Left colon (tissue), 2 donors: ENCODE measurements around the gene COQ5. TPM values are rescaled to one million over a fixed set of nuclear protein-coding genes. Genes with fewer than 3 reads are reported as not detected.

Experiments
- ATAC-seq: fragments of 200-7000 bp; cut with Tn5 transposase; one replicate; pipeline ENCODE4 v1.9.1; 2020; ENCODE audit warnings: mild to moderate bottlenecking, moderate library complexity
- DNase-seq, 2 donors: peaks; one replicate each; pipeline ENCODE4 v3.0.0-alpha.2; 2020
- intact Hi-C, 2 donors: fragments of 100-400 bp; cut with DNase I in 1 of 2; cut with micrococcal nuclease in 1 of 2; formaldehyde crosslinking; loops; one replicate each; pipeline versions ENCODE4 v1.11.2 to v1.14.0; 2022; cut with DNase I, micrococcal nuclease
- total RNA-seq, 2 donors: library from RNA; stranded (reverse); fragmentation: NEBNext Ultra II Directional; extraction: Animal tissue kit (Norgen Biotek cat#: 25700); gene quantifications; one replicate each; pipeline ENCODE4 v1.2.1, GENCODE V29; 2021
- donor health status: DM: no; HTN: no; CAD: no.
- donor health status: DM: yes; HTN: yes; CAD: no.

COQ5 gene
- total RNA-seq, 2 donors from 2014 or later, result 31.2 to 35.1 TPM

- no peak for ATAC-seq
- DNase-seq, result peak in 1 of 2 donors; percentile 40
These were observed 62.2 kb downstream of the COQ5 start for GRCh38 chr12:120466560-120467315.

GRCh38 chr12:120465756-120466155 is 63.2 kb downstream of the COQ5 start:
- DNase-seq (no peak), ATAC-seq (no peak)
- intact Hi-C loops, result no loop called here

More at GRCh38 chr12:120466560-120467315, 62.2 kb downstream of the COQ5 start:
- intact Hi-C loops, result no loop called here

- DNase-seq, result no peak
- intact Hi-C loops, result no loop called here
- no peak for ATAC-seq
These were observed 65.2 kb downstream of the COQ5 start for GRCh38 chr12:120463712-120464111.

- DNase-seq, result no peak
- no peak for ATAC-seq
- intact Hi-C loops, result no loop called here
These were observed 66.8 kb downstream of the COQ5 start for GRCh38 chr12:120462099-120462640.

GRCh38 chr12:120460157-120460556 is 68.8 kb downstream of the COQ5 start:
- DNase-seq (no peak), ATAC-seq (no peak)
- intact Hi-C loops, result no loop called here

GRCh38 chr12:120457133-120457532 is 71.8 kb downstream of the COQ5 start:
- peak; percentile 15 for ATAC-seq
- no peak for DNase-seq
- intact Hi-C loops, result no loop called here

- intact Hi-C loops, result no loop called here
- ATAC-seq (no peak), DNase-seq (no peak)
These were observed 73.7 kb downstream of the COQ5 start for GRCh38 chr12:120455302-120455701.

- intact Hi-C loops, result no loop called here
- DNase-seq (no peak), ATAC-seq (peak; percentile 77)
These were observed 75.0 kb downstream of the COQ5 start for GRCh38 chr12:120453977-120454376.

Other genes starting within 250 kb of the COQ5 start
- gene RNU4-2, start 237.3 kb downstream of the COQ5 start, total RNA-seq, result 1,000 to 10,000 TPM; 7,104 to 9,174 TPM
- gene RNU4-1, start 235.9 kb downstream of the COQ5 start, total RNA-seq, result 1,000 to 10,000 TPM; 2,546 to 2,662 TPM
- gene SIRT4, start 226.8 kb downstream of the COQ5 start, total RNA-seq, result 1 to 10 TPM; 1.2 to 1.3 TPM
- not detected for gene PLA2G1B, start 201.4 kb downstream of the COQ5 start, total RNA-seq
- gene MSI1, start 160.0 kb downstream of the COQ5 start, total RNA-seq, result 1 to 10 TPM; 3.4 to 7.4 TPM
- gene COX6A1, start 91.0 kb downstream of the COQ5 start, total RNA-seq, result 1,000 to 10,000 TPM in 1 of 2 donors, 100 to 1,000 TPM in 1; 936 to 1,140 TPM
- gene TRIAP1, start 82.8 kb downstream of the COQ5 start, total RNA-seq, result 10 to 100 TPM; 14.1 to 20.1 TPM
- 10 to 100 TPM; 18.9 to 32.7 TPM for gene GATC, start 82.7 kb downstream of the COQ5 start, total RNA-seq
- gene SRSF9, start 59.4 kb downstream of the COQ5 start, total RNA-seq, result 100 to 1,000 TPM; 135 to 143 TPM
- gene DYNLL1, start 33.0 kb downstream of the COQ5 start, total RNA-seq, result 100 to 1,000 TPM; 338 to 371 TPM
- gene RNF10, start 5.2 kb upstream of the COQ5 start, total RNA-seq, result 100 to 1,000 TPM; 211 to 223 TPM
- 10 to 100 TPM; 28.5 to 34.5 TPM for gene POP5, start 52.2 kb upstream of the COQ5 start, total RNA-seq
- gene CABP1, start 111.5 kb upstream of the COQ5 start, total RNA-seq, result 1 to 10 TPM; 1.2 to 2.5 TPM
- 100 to 1,000 TPM; 271 to 278 TPM for gene MLEC, start 158.0 kb upstream of the COQ5 start, total RNA-seq
- 10 to 100 TPM; 15.1 to 27.5 TPM for gene UNC119B, start 181.3 kb upstream of the COQ5 start, total RNA-seq
- gene ACADS, start 196.7 kb upstream of the COQ5 start, total RNA-seq, result 100 to 1,000 TPM; 183 to 209 TPM